ENCODE data around the gene PLXDC2. TPM values are rescaled to one million over a fixed set of nuclear protein-coding genes. Genes with fewer than 3 reads are reported as not detected.
"Not testable (repeated sequence)": the region's sequence is repeated elsewhere in the genome, so short reads cannot be mapped to it uniquely, and the experiment has no call there.

Gene PLXDC2
- total and polyA plus RNA-seq, 7 donors, result 1.8 to 44.6 (median 18.2) TPM

- DNase-seq, result no peak
- no peaks in the 10 kb centered on the region for H3K4me1 ChIP-seq
- no peaks in the 10 kb centered on the region for H3K36me3 ChIP-seq
- H3K4me3 ChIP-seq, result no peak overlapping the region
- intact Hi-C loops (cut with DNase I), result no loop called here
- no peaks in the 10 kb centered on the region for H3K9me3 ChIP-seq
- TF ChIP-seq POLR2A (IDR thresholded peaks at IDR 0.05), result no peak
- TF ChIP-seq POLR2AphosphoS5 (IDR thresholded peaks at IDR 0.05), result no peak
- no peak for TF ChIP-seq CTCF (IDR thresholded peaks at IDR 0.05)
- no peak for TF ChIP-seq EP300 (IDR thresholded peaks at IDR 0.05)
- no peaks in the 10 kb centered on the region for H3K27me3 ChIP-seq
- 86% methylated on average over 6 of the region's 6 CpGs for WGBS, 2 donors
- H3K27ac ChIP-seq, result no peak overlapping the region
These were observed 378.8 kb downstream of the PLXDC2 start for GRCh38 chr10:20195076-20195475.

DNA sequence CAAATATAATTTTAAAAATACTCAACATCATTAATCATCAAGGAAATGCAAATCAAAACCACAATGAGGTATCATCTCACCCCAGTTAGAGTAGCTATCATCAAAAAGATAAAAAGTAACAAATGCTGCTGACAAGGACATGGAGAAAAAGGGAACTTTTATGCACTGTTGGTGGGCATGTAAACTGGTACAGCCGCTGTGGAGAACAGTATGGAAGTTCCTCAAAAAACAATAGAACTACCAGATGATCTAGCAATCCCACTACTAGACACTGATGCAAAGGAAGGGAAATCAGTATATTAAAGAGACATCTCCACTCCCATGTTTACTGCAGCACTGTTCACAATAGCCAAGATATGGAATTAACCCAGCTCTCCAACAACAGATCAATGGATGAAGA, 384.5 kb downstream of the PLXDC2 start:
- H3K36me3 ChIP-seq, result no peaks in the 10 kb centered on the region
- no peak overlapping the region for H3K4me3 ChIP-seq
- intact Hi-C loops (cut with DNase I), result no loop called here
- no peak for DNase-seq
- H3K27ac ChIP-seq, result no peak overlapping the region
- no peaks in the 10 kb centered on the region for H3K4me1 ChIP-seq
- H3K27me3 ChIP-seq, result no peaks in the 10 kb centered on the region
- no peak for TF ChIP-seq POLR2A (IDR thresholded peaks at IDR 0.05)
- no peak for TF ChIP-seq POLR2AphosphoS5 (IDR thresholded peaks at IDR 0.05)
- TF ChIP-seq CTCF (IDR thresholded peaks at IDR 0.05), result no peak
- no peak for TF ChIP-seq EP300 (IDR thresholded peaks at IDR 0.05)
- WGBS, 2 donors, result 91 to 98% methylated on average over 1 of the region's 1 CpG
- no peaks in the 10 kb centered on the region for H3K9me3 ChIP-seq

- intact Hi-C loops (cut with DNase I), result no loop called here
- 87 to 94% methylated on average over 4 of the region's 4 CpGs for WGBS, 2 donors
- H3K4me3 ChIP-seq, result no peak overlapping the region
These were observed 386.1 kb downstream of the PLXDC2 start for GRCh38 chr10:20202337-20202736.

DNA sequence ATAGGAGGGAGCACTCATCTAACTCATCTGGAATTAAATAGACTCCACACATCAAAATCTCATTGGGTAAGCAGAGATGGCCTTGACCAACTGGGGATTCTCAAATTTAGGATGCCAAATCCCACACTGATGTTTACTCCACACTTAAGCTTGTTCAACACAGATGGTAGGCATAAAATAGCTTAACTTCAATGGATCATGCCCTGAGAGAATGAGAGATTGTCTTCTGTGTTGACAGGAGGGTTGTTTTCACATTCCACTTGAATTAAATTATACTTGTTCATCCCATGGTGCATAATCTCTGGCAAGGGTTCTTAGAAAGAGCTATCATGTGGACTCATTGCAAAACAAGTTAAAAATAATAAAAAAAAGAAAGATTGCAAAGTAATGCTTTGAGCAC, 391.4 kb downstream of the PLXDC2 start:
- TF ChIP-seq EP300 (IDR thresholded peaks at IDR 0.05) (no peak), POLR2AphosphoS5 (IDR thresholded peaks at IDR 0.05) (no peak)
- Histone ChIP-seq H3K27me3 (no peaks in the 10 kb centered on the region), H3K4me3 (no peak overlapping the region), H3K4me1 (no peaks in the 10 kb centered on the region), H3K27ac (no peak overlapping the region), H3K9me3 (no peaks in the 10 kb centered on the region), H3K36me3 (no peaks in the 10 kb centered on the region)
- DNase-seq, result no peak
- intact Hi-C loops (cut with DNase I), result no loop called here

More at GRCh38 chr10:20202337-20202736, 386.1 kb downstream of the PLXDC2 start:
- no peak for DNase-seq
- TF ChIP-seq POLR2AphosphoS5 (IDR thresholded peaks at IDR 0.05), result no peak
- TF ChIP-seq EP300 (IDR thresholded peaks at IDR 0.05), result no peak
- no peak for TF ChIP-seq CTCF (IDR thresholded peaks at IDR 0.05)
- no peak for TF ChIP-seq POLR2A (IDR thresholded peaks at IDR 0.05)
- no peaks in the 10 kb centered on the region for H3K36me3 ChIP-seq
- no peaks in the 10 kb centered on the region for H3K9me3 ChIP-seq
- H3K27me3 ChIP-seq, result no peaks in the 10 kb centered on the region
- no peak overlapping the region for H3K27ac ChIP-seq
- no peaks in the 10 kb centered on the region for H3K4me1 ChIP-seq

DNA sequence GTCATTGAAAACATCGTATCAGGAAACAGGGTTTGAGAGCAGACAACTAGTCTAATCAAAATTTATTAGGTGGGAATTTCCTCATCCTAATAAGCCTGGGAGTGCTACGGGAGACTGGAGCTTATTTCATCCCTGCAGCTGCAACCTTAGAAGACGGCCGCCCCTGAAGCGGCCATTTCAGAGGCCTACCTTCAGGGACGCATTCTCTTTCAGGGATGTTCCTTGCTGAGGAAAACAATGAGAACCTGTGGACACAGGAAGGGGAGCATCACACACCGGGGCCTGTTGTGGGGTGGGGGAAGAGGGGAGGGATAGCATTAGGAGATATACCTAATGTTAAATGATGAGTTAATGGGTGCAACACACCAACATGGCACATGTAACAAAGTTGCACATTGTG, 392.9 kb downstream of the PLXDC2 start:
- 97% methylated on average over 7 of the region's 7 CpGs for WGBS, 2 donors
- H3K4me3 ChIP-seq; H3K4me1 ChIP-seq; DNase-seq; H3K36me3 ChIP-seq; intact Hi-C loops (cut with DNase I); H3K27me3 ChIP-seq; H3K9me3 ChIP-seq; H3K27ac ChIP-seq: not testable (repeated sequence)

DNA sequence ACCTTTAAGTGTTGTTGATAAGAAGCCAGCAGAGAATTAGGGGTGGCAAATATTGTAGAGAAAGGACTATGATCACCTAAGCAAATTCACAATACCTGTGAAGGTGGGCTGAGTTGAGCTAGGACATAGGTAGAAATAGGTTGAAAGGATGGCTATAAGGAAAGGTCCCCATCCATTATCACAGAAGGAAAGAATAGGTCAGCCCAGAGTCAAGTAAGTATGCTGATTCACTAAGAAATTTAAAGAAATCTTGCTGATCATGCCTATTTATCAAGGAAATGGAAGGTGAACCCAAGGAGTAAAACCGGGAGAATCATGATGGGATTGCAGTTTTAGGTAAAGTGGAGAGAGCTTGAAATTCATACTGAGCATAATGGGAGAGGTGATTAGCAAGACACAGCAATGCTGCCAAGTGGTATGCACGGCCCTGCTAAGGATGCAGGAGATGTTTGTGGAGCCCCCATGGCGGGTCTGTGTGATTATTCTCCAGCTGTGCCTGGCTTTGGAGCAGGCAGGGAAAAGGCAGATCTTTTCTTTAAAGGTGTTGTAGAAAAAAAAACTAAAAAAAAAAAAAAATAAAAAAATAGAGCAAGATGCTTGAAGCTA, 399.4 kb downstream of the PLXDC2 start:
- H3K4me1 ChIP-seq, result no peaks in the 10 kb centered on the region
- H3K36me3 ChIP-seq, result no peaks in the 10 kb centered on the region
- TF ChIP-seq CTCF (IDR thresholded peaks at IDR 0.05) (no peak), POLR2AphosphoS5 (IDR thresholded peaks at IDR 0.05) (no peak), EP300 (IDR thresholded peaks at IDR 0.05) (no peak), POLR2A (IDR thresholded peaks at IDR 0.05) (no peak)
- WGBS, 2 donors, result 80 to 88% methylated on average over 3 of the region's 3 CpGs
- intact Hi-C loops (cut with DNase I), result no loop called here
- no peaks in the 10 kb centered on the region for H3K9me3 ChIP-seq
- DNase-seq, result no peak
- H3K4me3 ChIP-seq, result no peak overlapping the region
- no peak overlapping the region for H3K27ac ChIP-seq
- H3K27me3 ChIP-seq, result no peaks in the 10 kb centered on the region
